WTC11 (cell line): ENCODE results near the gene KHDC4. TPM values are rescaled to one million over a fixed set of nuclear protein-coding genes. Genes with fewer than 3 reads are reported as not detected.
A peak's percentile ranks its signal among the peaks of the same experiment; 100 is the strongest.

Experiments
- ATAC-seq: fragments of 200-7000 bp; cut with Tn5 transposase; 2 replicates; pipeline ENCODE4 v1.10.0; 2021; ENCODE audit warnings: mild to moderate bottlenecking, moderate library complexity
- CTCF ChIA-PET: fragments of 300-600 bp; sonication (Branson Sonifier 250); formaldehyde crosslinking; loops from one replicate; lab custom pipeline; 2021; ENCODE audit warnings: antibody characterized with exemption; lab: Charles Lee
- POLR2A ChIA-PET: fragments of 350-600 bp; sonication (Branson Sonifier 250); formaldehyde crosslinking; loops from one replicate; lab custom pipeline; 2021; ENCODE audit warnings: antibody characterized with exemption; lab: Charles Lee
- DNase-seq: peaks from one replicate; pipeline ENCODE4 v3.0.0; 2021; ENCODE audit warnings: low spot score
- H3K27ac Mint-ChIP-seq: 2 replicates; pipeline ENCODE4 v1.8.0; 2021; ENCODE audit warnings: mixed read lengths
- H3K27me3 Mint-ChIP-seq: 2 replicates; pipeline ENCODE4 v1.8.0; 2021; ENCODE audit warnings: low read depth, mild to moderate bottlenecking, moderate library complexity, mixed read lengths
- H3K36me3 Mint-ChIP-seq: 2 replicates; pipeline ENCODE4 v1.8.0; 2021; ENCODE audit warnings: mixed read lengths
- H3K4me1 Mint-ChIP-seq: 2 replicates; pipeline ENCODE4 v1.8.0; 2022; ENCODE audit warnings: mixed read lengths
- H3K4me3 Mint-ChIP-seq: 2 replicates; pipeline ENCODE4 v1.8.0; 2021; ENCODE audit warnings: mild to moderate bottlenecking, moderate library complexity, mixed read lengths
- H3K9me3 Mint-ChIP-seq: 2 replicates; pipeline ENCODE4 v1.8.0; 2021; ENCODE audit warnings: mixed read lengths
- ATF1 ChIP-seq: sonication (generic); formaldehyde crosslinking; IDR thresholded peaks from 2 replicates; pipeline ENCODE4 v1.8.1; 2023; ENCODE audit warnings: mild to moderate bottlenecking, moderate library complexity, missing genetic modification reagents
- CBFB ChIP-seq: sonication (generic); formaldehyde crosslinking; IDR thresholded peaks from 2 replicates; pipeline ENCODE4 v1.8.1; 2022; ENCODE audit warnings: mild to moderate bottlenecking, low read depth, missing genetic modification reagents
- E2F4 ChIP-seq: sonication (generic); formaldehyde crosslinking; IDR thresholded peaks from 2 replicates; pipeline ENCODE4 v1.8.1; 2022; ENCODE audit warnings: low read depth, mild to moderate bottlenecking, moderate library complexity, missing genetic modification reagents, borderline replicate concordance
- EMX1 ChIP-seq: fragments of 250-450 bp; sonication (Bioruptor Pico); IDR thresholded peaks from 2 replicates; pipeline ENCODE4 v1.8.0; 2021; ENCODE audit warnings: mild to moderate bottlenecking
- FOXK1 ChIP-seq: sonication (generic); formaldehyde crosslinking; IDR thresholded peaks from 2 replicates; pipeline ENCODE4 v1.8.0; 2022; ENCODE audit warnings: mild to moderate bottlenecking, moderate library complexity, missing genetic modification reagents
- GABPB1 ChIP-seq: sonication (generic); formaldehyde crosslinking; IDR thresholded peaks from 2 replicates; pipeline ENCODE4 v1.8.1; 2023; ENCODE audit warnings: mild to moderate bottlenecking, missing genetic modification reagents
- IRF1 ChIP-seq: sonication (generic); formaldehyde crosslinking; IDR thresholded peaks from 2 replicates; pipeline ENCODE4 v1.8.0; 2023; ENCODE audit warnings: missing genetic modification reagents
- KAT7 ChIP-seq: sonication (generic); formaldehyde crosslinking; IDR thresholded peaks from 2 replicates; pipeline ENCODE4 v1.8.1; 2023; ENCODE audit warnings: missing genetic modification reagents, mild to moderate bottlenecking, borderline replicate concordance
- PREB ChIP-seq: sonication (generic); formaldehyde crosslinking; IDR thresholded peaks from 2 replicates; pipeline ENCODE4 v1.8.1; 2022; ENCODE audit warnings: mild to moderate bottlenecking, missing genetic modification reagents, moderate library complexity, borderline replicate concordance
- SMAD3 ChIP-seq: sonication (generic); formaldehyde crosslinking; IDR thresholded peaks from 2 replicates; pipeline ENCODE4 v1.8.0; 2022; ENCODE audit warnings: missing genetic modification reagents, mild to moderate bottlenecking, borderline replicate concordance
- STAT6 ChIP-seq: sonication (generic); formaldehyde crosslinking; conservative IDR thresholded peaks from 2 replicates; pipeline ENCODE4 v1.8.1; 2023; ENCODE audit warnings: mild to moderate bottlenecking, low read depth, missing genetic modification reagents, moderate library complexity
- TCF7 ChIP-seq: sonication (generic); formaldehyde crosslinking; IDR thresholded peaks from 2 replicates; pipeline ENCODE4 v1.8.0; 2022; ENCODE audit warnings: mild to moderate bottlenecking, low read depth, missing genetic modification reagents, moderate library complexity
- ZBTB43 ChIP-seq: sonication (generic); formaldehyde crosslinking; IDR thresholded peaks from 2 replicates; pipeline ENCODE4 v1.8.1; 2023; ENCODE audit warnings: mild to moderate bottlenecking, missing genetic modification reagents
- ZNF425 ChIP-seq: fragments of 250-450 bp; sonication (Bioruptor Pico); conservative IDR thresholded peaks from 2 replicates; pipeline ENCODE4 v1.9.0; 2021; ENCODE audit warnings: mild to moderate bottlenecking
- total RNA-seq: library from RNA; stranded (reverse); gene quantifications from 3 replicates; pipeline ENCODE4 v1.2.3, GENCODE V29; 2021

KHDC4 gene
- total RNA-seq, 1 experiment from 2014 or later = 64.4 TPM

- Mint-ChIP-seq H3K4me1 (peaks cover 64% of the 10 kb centered on the region), H3K4me3 (no peak overlapping the region)
- no peak for TF ChIP-seq IRF1
- no peak for TF ChIP-seq ATF1
- TF ChIP-seq PREB (CRISPR knock-in tag) = no peak
- TF ChIP-seq ZBTB43 = no peak
These were observed 47.9 kb upstream of the KHDC4 start for GRCh38 chr1:155982106-155982505.

GRCh38 chr1:155981266-155982088 is 47.3 kb upstream of the KHDC4 start:
- ChIA-PET POLR2A (no interaction called here), CTCF (interaction anchor here (3.3 to 3.4 kb wide), 3 partner anchors 15 to 85 kb away, joined by 20 to 40 read pairs (median 29); no protein-coding TSS in a partner anchor)
- no peaks in the 10 kb centered on the region for H3K36me3 Mint-ChIP-seq
- ATAC-seq (no peak), DNase-seq (no peak)
- no peaks in the 10 kb centered on the region for H3K9me3 Mint-ChIP-seq
- H3K4me1 Mint-ChIP-seq = peaks cover 66% of the 10 kb centered on the region
- no peaks in the 10 kb centered on the region for H3K27me3 Mint-ChIP-seq
- TF ChIP-seq EMX1 (CRISPR knock-in tag) (no peak), FOXK1 (CRISPR knock-in tag) (no peak), KAT7 (no peak), GABPB1 (CRISPR knock-in tag) (peak; percentile 67), E2F4 (no peak), CBFB (no peak), ZNF425 (CRISPR knock-in tag) (no peak)
- no peak overlapping the region for H3K27ac Mint-ChIP-seq
- H3K4me3 Mint-ChIP-seq = no peak overlapping the region

More at GRCh38 chr1:155982106-155982505, 47.9 kb upstream of the KHDC4 start:
- Mint-ChIP-seq H3K36me3 (no peaks in the 10 kb centered on the region; the same call in 1 of the 2 replicates), H3K27me3 (no peaks in the 10 kb centered on the region), H3K27ac (peak overlapping the region; percentile 70; the same call in 1 of the 2 replicates), H3K9me3 (peaks cover 2% of the 10 kb centered on the region)
- ChIA-PET CTCF (interaction anchor here (3.3 to 3.4 kb wide), 3 partner anchors 16 to 84 kb away, joined by 20 to 40 read pairs (median 29); no protein-coding TSS in a partner anchor), POLR2A (interaction anchor here (0.6 to 3.0 kb wide), 3 partner anchors 7 to 37 kb away, joined by 4 to 25 read pairs (median 7); no protein-coding TSS in a partner anchor)
- ATAC-seq = no peak
- no peak for DNase-seq

GRCh38 chr1:155979597-155980343 is 45.6 kb upstream of the KHDC4 start:
- Mint-ChIP-seq H3K9me3 (no peaks in the 10 kb centered on the region), H3K4me1 (peaks cover 83% of the 10 kb centered on the region), H3K27ac (peak overlapping the region; percentile 95), H3K27me3 (no peaks in the 10 kb centered on the region), H3K36me3 (no peaks in the 10 kb centered on the region), H3K4me3 (peak overlapping the region; percentile 95)
- ATAC-seq = no peak
- DNase-seq = no peak
- CTCF ChIA-PET = interaction anchor here (0.6 to 7.2 kb wide), 10 partner anchors 10 to 111 kb away, joined by 4 to 122 read pairs (median 18); no protein-coding TSS in a partner anchor
- POLR2A ChIA-PET = interaction anchor here (1.0 to 4.4 kb wide), 4 partner anchors 12 to 81 kb away, joined by 3 to 40 read pairs (median 7); partner anchors contain the start of gene RAB25
- TF ChIP-seq ZNF425 (CRISPR knock-in tag) = no peak
- TF ChIP-seq STAT6 = no peak
- no peak for TF ChIP-seq SMAD3 (CRISPR knock-in tag)
- no peak for TF ChIP-seq TCF7 (CRISPR knock-in tag)
- no peak for TF ChIP-seq FOXK1 (CRISPR knock-in tag)
- no peak for TF ChIP-seq ZBTB43
